Middle frontal gyrus (tissue), 1 donor: Measurements from ENCODE around the gene TMEM88.
A peak's percentile ranks its signal among the peaks of the same experiment; 100 is the strongest.

Experiments used
- DNase-seq: peaks from one replicate; pipeline ENCODE4 v3.0.0-alpha.2; 2015; ENCODE audit warnings: low spot score; ENCODE audit errors: extremely low spot score

TMEM88 gene

GRCh38 chr17:7843536-7844291, 11.2 kb upstream of the TMEM88 start:
- no peak for DNase-seq

- peak; percentile 97 for DNase-seq
These were observed 10.3 kb upstream of the TMEM88 start for GRCh38 chr17:7844292-7845154.

- DNase-seq: no peak
These were observed 9.4 kb upstream of the TMEM88 start for GRCh38 chr17:7845359-7846062.

- DNase-seq: no peak
These were observed 8.7 kb upstream of the TMEM88 start for GRCh38 chr17:7846063-7846735.

GRCh38 chr17:7846765-7847661, 7.9 kb upstream of the TMEM88 start:
- no peak for DNase-seq

- DNase-seq: no peak
These were observed 6.7 kb upstream of the TMEM88 start for GRCh38 chr17:7848131-7848579.

- DNase-seq: no peak
These were observed 6.1 kb upstream of the TMEM88 start for GRCh38 chr17:7848739-7849129.

GRCh38 chr17:7849130-7849750, 5.6 kb upstream of the TMEM88 start:
- DNase-seq: no peak

GRCh38 chr17:7849751-7850504, 4.9 kb upstream of the TMEM88 start:
- no peak for DNase-seq

- no peak for DNase-seq
These were observed 4.0 kb upstream of the TMEM88 start for GRCh38 chr17:7850701-7851437.

GRCh38 chr17:7851438-7852261, 3.2 kb upstream of the TMEM88 start:
- DNase-seq: peak; percentile 86

GRCh38 chr17:7852262-7852670, 2.6 kb upstream of the TMEM88 start:
- no peak for DNase-seq

GRCh38 chr17:7852919-7853690, 1.8 kb upstream of the TMEM88 start:
- DNase-seq: no peak

- no peak for DNase-seq
These were observed 1.2 kb upstream of the TMEM88 start for GRCh38 chr17:7853691-7854038.

- DNase-seq: no peak
These were observed 638 bp upstream of the TMEM88 start for GRCh38 chr17:7854078-7854777.

GRCh38 chr17:7855660-7856010, 769 bp downstream of the TMEM88 start:
- no peak for DNase-seq
